Measurements from ENCODE around the gene VPS51.

DNA sequence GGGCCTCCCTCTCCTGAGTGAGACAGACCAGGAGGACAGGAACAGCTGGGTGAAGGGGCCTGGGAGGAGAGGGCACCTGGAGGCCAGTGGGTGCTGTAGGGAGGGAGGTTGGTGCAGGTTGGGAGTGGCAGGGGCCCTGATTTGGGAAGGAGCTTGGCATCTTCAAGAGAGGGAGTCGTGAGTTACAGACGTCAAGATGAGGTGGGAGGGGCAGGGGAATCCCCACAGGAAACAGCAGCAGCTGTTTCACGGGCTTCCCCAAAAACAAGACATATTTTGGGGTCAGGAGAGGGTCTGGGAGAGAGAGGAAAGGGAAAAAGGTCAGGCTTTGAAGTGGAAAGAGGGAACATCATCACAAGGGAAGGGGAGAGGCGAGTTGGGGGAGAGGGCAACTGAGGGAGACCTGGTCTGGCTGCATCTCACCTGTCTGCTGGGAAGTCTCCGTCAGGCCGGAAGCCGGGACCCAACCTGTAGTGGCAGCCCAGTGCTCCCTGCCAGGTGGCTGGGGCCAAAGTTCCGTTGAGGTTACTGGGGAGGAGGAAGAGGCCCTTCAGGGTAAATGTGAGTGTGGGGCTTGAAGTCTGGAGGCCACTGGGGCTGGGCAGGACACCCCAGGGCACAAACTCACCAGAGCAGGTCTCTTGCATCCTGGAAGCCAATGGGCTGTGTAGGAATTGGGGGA lies 42.0 kb upstream of the VPS51 start:
- TF ChIP-seq, protein P1, sequence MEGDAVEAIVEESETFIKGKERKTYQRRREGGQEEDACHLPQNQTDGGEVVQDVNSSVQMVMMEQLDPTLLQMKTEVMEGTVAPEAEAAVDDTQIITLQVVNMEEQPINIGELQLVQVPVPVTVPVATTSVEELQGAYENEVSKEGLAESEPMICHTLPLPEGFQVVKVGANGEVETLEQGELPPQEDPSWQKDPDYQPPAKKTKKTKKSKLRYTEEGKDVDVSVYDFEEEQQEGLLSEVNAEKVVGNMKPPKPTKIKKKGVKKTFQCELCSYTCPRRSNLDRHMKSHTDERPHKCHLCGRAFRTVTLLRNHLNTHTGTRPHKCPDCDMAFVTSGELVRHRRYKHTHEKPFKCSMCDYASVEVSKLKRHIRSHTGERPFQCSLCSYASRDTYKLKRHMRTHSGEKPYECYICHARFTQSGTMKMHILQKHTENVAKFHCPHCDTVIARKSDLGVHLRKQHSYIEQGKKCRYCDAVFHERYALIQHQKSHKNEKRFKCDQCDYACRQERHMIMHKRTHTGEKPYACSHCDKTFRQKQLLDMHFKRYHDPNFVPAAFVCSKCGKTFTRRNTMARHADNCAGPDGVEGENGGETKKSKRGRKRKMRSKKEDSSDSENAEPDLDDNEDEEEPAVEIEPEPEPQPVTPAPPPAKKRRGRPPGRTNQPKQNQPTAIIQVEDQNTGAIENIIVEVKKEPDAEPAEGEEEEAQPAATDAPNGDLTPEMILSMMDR (IDR thresholded peaks at IDR 0.05) = no peak
- TF ChIP-seq POLR2A (IDR thresholded peaks at IDR 0.05) = no peak
